Globus pallidus (tissue), 1 donor: Measurements from ENCODE around the gene PHF10.
"Not testable (repeated sequence)": the region's sequence is repeated elsewhere in the genome, so short reads cannot be mapped to it uniquely, and the experiment has no call there.

ENCODE experiments used
- DNase-seq: peaks from one replicate; pipeline ENCODE4 v3.0.0-alpha.2; 2015; ENCODE audit warnings: low spot score

Gene PHF10

GRCh38 chr6:169724494-169725124 is at the start of gene PHF10:
PHF10 (minus strand) TSS chr6:169724500; CDS start chr6:169723931, 569 bp downstream.
- peak; percentile 49 for DNase-seq

- DNase-seq, result no peak
These were observed 42.8 kb upstream of the PHF10 start for GRCh38 chr6:169766921-169767736.

DNA sequence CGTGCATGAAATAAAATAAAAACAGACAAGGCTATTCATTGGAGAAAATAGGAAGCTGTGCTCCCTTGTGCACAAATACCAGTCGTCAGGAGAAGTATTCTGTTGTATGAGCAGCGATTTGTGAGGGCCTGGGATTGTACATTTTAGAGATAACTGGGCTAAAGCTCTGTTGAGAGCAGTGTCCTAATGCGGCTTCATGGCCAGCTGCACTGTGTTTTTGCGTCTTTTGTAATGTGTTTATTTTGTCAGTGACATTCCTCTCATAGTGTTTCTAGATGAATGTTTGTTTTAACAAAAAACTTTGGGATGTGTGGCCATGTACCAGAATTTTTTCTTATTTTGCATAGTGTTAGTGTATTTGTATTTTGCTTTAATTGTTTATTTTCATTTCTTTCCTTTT is 41.9 kb upstream of the PHF10 start:
- peak; percentile 8 for DNase-seq

- not testable (repeated sequence) for DNase-seq
These were observed 41.5 kb upstream of the PHF10 start for GRCh38 chr6:169765789-169766188.

DNA sequence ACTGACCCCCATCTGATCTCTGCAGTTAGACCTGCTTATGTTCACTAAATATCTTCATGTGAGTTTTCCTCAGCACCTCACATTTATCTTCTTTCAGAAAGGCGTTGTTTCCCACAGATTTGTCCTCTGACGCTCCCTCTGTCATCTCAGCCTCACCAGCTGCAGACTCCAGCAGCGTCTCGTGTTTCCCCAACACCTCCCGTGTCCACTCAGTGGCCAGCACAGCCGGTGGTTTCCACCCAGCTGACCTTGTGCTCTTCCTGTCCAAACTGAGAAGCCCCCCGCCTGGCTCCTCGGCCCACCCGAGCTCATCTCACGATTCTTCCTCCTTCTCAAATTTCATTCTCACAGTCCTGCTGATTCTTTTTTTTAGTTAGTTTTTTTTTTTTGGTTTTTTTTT is 39.6 kb upstream of the PHF10 start:
- no peak for DNase-seq

GRCh38 chr6:169763308-169763707 is 39.0 kb upstream of the PHF10 start:
- DNase-seq, result no peak

GRCh38 chr6:169755162-169755561 is 30.9 kb upstream of the PHF10 start:
- no peak for DNase-seq

- peak; percentile 10 for DNase-seq
These were observed 27.8 kb upstream of the PHF10 start for GRCh38 chr6:169752074-169752623.

DNA sequence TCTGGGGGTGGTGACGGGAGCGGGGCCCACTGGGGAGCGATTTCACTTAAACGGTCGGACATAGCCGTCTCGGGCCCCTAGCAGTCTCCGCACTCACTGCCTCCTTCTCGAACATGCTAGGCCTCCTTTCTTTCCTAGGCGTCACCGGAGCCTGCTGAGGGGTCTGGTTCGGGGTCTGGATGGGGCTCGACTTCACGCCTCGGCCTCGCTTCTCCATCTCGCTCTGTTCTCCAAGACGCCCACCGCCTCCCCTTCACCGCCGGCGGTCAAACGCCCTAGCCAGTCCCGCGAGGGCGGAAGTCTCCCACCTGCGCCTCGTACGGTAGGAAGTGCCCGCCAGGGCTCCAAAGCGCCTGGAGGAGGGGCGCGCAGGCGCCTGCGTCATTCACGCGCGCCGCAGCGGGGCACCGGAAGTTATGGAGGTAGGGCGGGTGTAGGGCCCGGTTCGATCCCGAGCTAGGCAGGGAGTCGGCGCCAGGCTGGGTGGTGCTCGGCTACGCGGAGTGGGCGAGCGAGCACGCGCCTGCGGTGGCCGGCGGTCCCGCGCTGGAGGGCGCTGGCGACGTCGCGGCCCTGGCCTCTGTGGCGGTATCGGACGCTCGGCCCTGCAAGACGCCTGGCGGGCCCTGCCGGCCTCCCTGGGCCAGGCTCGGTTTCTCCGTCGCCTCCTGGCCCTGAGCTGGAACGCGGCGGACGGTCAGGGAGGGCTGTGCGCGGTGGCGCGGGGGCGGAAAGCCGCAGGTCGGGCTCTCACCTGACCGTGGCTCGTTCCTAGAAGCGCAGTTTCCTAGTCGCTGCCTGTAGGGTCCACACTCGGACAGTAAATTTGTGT is 27.2 kb upstream of the PHF10 start, which contains the start of the genes DYNLT2 and ERMARD:
Gene DYNLT2, minus strand, starts transcription at position 331 of the 832 bp plus-strand sequence. Its CDS starts 114 bp downstream, at position 217.
Gene ERMARD, plus strand, starts transcription at position 381 of the 832 bp plus-strand sequence. Its CDS starts 36 bp downstream, at position 417.
- DNase-seq, result peak; percentile 89

DNA sequence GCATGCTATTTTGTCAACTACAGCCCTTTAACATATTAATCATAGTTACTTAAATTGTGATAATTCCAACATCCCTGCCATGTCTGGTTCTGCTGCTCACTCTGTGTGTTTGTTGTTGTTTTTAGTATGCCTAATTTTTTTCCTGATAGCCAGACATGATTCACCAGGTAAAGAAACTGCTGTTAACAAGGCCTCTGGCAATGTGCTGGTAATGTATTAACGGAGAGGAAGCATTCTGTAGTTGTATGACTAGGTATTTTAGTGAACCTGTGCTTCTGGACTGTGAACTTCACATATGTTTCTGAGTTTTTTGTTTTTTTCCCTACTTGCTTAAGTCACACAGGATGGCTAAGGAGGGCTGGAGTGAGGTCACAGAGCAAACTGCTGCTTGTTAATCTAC is 22.3 kb upstream of the PHF10 start:
- DNase-seq, result no peak

GRCh38 chr6:169745405-169745804 is 21.1 kb upstream of the PHF10 start:
- no peak for DNase-seq

DNA sequence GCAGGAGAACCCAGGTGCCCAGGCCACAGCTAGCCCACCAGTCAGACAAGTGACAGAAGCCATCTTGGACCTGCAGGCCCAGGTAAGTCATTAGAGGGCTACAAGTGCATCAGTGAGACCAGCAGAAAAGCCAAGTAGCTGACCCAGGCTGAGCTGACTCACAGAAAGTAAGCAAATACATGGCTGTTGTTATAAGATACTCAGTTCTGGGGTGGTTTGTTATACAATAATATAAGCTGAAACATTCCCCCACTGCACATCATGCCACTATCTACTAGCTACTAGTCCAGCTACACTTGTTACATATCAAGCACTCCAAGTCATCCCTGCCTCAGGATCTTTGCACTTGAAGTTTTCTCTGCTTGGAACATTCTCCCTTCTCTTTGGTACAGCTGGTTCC is 17.0 kb upstream of the PHF10 start:
- DNase-seq, result no peak

DNA sequence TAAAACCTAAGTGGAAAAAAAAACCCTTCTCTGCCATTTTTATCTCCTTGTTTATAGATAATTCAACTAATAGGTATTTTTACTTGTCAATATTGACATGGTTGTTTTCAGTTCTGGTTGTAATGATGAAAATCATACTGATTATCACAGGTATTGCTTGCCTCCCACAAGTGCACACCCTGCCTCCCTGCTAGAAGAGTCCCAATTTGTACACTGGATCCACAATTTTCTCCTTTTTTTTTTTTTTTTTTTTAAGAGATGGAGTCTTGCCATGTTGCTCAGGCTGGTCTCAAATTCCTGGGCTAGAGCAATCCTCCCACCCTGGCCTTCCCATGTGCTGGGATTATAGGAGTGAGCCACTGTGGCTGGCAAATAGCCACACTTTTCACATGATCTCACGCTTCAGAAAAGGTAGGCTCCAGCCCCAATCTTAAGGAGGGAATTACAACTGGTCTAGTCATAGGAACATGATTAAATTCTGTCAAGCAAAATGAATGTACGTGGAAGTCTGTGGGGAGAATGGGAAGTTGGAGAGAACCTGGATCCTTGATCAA is 14.8 kb upstream of the PHF10 start:
- no peak for DNase-seq

- no peak for DNase-seq
These were observed 14.1 kb upstream of the PHF10 start for GRCh38 chr6:169738204-169738975.

GRCh38 chr6:169729961-169730360 is 5.7 kb upstream of the PHF10 start:
- DNase-seq, result no peak

DNA sequence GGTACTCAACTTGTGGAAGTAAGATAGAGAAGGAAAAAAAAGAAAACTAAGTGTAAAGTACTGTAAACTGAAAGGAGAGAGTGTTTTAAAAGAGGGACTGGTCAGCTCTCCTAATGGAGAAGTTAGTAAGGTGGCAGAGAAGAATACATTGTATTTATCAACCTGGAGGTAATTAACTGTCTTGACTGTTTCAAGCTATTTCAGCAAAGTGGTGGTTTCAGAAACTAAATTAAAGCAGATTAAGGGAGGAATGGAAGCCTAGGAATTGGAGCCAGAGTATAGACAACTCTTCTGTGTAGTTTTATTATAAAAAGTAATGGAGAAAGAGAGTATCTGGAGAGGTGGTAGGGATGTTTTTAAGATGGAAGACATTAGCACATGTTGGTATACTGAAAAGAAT is 2.7 kb upstream of the PHF10 start:
- no peak for DNase-seq

DNA sequence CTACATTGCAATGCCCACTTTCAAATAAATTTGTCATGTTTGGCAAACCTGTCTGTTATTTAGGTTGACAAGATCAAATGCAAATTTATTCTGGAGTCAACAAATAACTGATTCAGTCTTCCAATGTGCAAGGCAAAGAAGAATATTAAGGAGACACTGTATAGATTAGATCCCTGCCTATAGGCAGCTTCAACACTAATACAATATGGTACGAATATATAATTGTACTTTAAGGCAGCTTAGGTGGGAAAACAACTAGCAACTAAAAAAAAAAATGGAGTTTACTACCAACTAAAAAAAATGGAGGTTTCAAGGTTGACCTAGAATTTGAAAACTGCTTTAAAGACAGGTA is 1.7 kb upstream of the PHF10 start:
- DNase-seq, result no peak

GRCh38 chr6:169725125-169726048 is 1.1 kb upstream of the PHF10 start:
- DNase-seq, result peak; percentile 47

- peak; percentile 49 for DNase-seq
These were observed 258 bp downstream of the PHF10 start for GRCh38 chr6:169723991-169724493.
